Stimulated activated CD4-positive, alpha-beta T cell treated with anti-CD3 and anti-CD28 coated beads, Interleukin-1b, Interleukin-23, amount 100 ng/mL, for 4 hours (primary cell): ENCODE data around the gene BRAP.
"Not testable (repeated sequence)": the region's sequence is repeated elsewhere in the genome, so short reads cannot be mapped to it uniquely, and the experiment has no call there.

Experiments
- DNase-seq, 2 donors: peaks; one replicate each; pipeline ENCODE4 v3.0.0-alpha.2; 2020; ENCODE audit warnings: low read depth in 2 of 2

The BRAP gene

GRCh38 chr12:111607239-111607638, 78.5 kb downstream of the BRAP start:
- no peak for DNase-seq

- DNase-seq: no peak
These were observed 79.0 kb downstream of the BRAP start for GRCh38 chr12:111606767-111607230.

GRCh38 chr12:111605911-111606766, 79.6 kb downstream of the BRAP start:
- DNase-seq: no peak

- not testable (repeated sequence) for DNase-seq
These were observed 82.9 kb downstream of the BRAP start for GRCh38 chr12:111602857-111603256.

GRCh38 chr12:111602348-111602747, 83.4 kb downstream of the BRAP start:
- no peak for DNase-seq

GRCh38 chr12:111600986-111601385, 84.8 kb downstream of the BRAP start:
- DNase-seq: not testable (repeated sequence)

GRCh38 chr12:111600205-111600642, 85.5 kb downstream of the BRAP start:
- DNase-seq: no peak

- peak; percentile 82 to 83 for DNase-seq
These were observed 86.1 kb downstream of the BRAP start for GRCh38 chr12:111599453-111600204.

- peak; percentile 57 to 68 for DNase-seq
These were observed 86.9 kb downstream of the BRAP start, which contains the start of gene ATXN2 for GRCh38 chr12:111598637-111599452. TSS of gene ATXN2 (minus strand) at chr12:111599315. CDS start at chr12:111599034, 281 bp downstream.

- DNase-seq: peak; percentile 6 to 22
These were observed 87.7 kb downstream of the BRAP start for GRCh38 chr12:111597831-111598636.

- DNase-seq: peak in 1 of 2 donors; percentile 11
These were observed 88.5 kb downstream of the BRAP start for GRCh38 chr12:111596985-111597830.

GRCh38 chr12:111595341-111595835, 90.4 kb downstream of the BRAP start:
- DNase-seq: not testable (repeated sequence)
